A549 (cell line): ENCODE results near the gene PXK. TPM values are rescaled to one million over a fixed set of nuclear protein-coding genes. Genes with fewer than 3 reads are reported as not detected.

Source experiments
- ATAC-seq, 2 experiments: fragments of 200-7000 bp in 1 of 2; fragments of >200 bp in 1 of 2; cut with Nextera tagmentation in 1 of 2; cut with Tn5 transposase in 1 of 2; 3 replicates each; pipeline versions ENCODE4 v1.8.0 to v1.9.1; 2018 to 2020; ENCODE audit warnings: mild to moderate bottlenecking in 1 of 2, moderate library complexity in 1 of 2
- CTCF ChIA-PET: fragments of 300-600 bp; sonication (Branson Sonifier 250); formaldehyde crosslinking; extraction: SDS; loops from one replicate; lab custom pipeline; 2021; ENCODE audit warnings: antibody characterized with exemption, inconsistent platforms; lab: Yijun Ruan, JAX
- POLR2A ChIA-PET: fragments of 350-600 bp; formaldehyde crosslinking; extraction: SDS; loops from one replicate; lab custom pipeline; 2021; ENCODE audit warnings: antibody characterized with exemption, inconsistent platforms; lab: Yijun Ruan, JAX
- DNase-seq, 2 experiments: peaks; one replicate each; pipeline versions ENCODE4 v3.0.0 to v3.0.0-alpha.2; 2011 to 2016; ENCODE audit warnings: low read depth in 1 of 2, low spot score in 1 of 2
- FAIRE-seq: peaks from 2 replicates; lab custom pipeline; 2011; peaks lifted over from hg19 to GRCh38; lab: Jason Lieb, UNC
- H3K27ac ChIP-seq, 2 experiments: fragments of >200 bp; sonication (Bioruptor Twin); formaldehyde crosslinking; 3 replicates each; pipeline ENCODE4 v1.5.1; 2016 to 2017
- H3K4me1 ChIP-seq: fragments of >200 bp; sonication (Bioruptor Twin); formaldehyde crosslinking; 3 replicates; pipeline ENCODE4 v1.6.1; 2016
- H3K4me2 ChIP-seq: fragments of >200 bp; sonication (Bioruptor Twin); formaldehyde crosslinking; 3 replicates; pipeline ENCODE4 v1.6.1; 2016
- H3K4me3 ChIP-seq: fragments of >200 bp; sonication (Bioruptor Twin); formaldehyde crosslinking; 3 replicates; pipeline ENCODE4 v1.5.1; 2016
- H3K9me3 ChIP-seq: fragments of >200 bp; sonication (Bioruptor Twin); formaldehyde crosslinking; 3 replicates; pipeline ENCODE4 v1.6.1; 2016
- ATOH8 ChIP-seq: fragments of 250-450 bp; sonication (Bioruptor Pico); IDR thresholded peaks from 2 replicates; pipeline ENCODE4 v1.5.0; 2020; ENCODE audit warnings: low read depth, mild to moderate bottlenecking, moderate library complexity
- CBX2 ChIP-seq: fragments of 200-600 bp; sonication (generic); IDR thresholded peaks from 2 replicates; pipeline ENCODE4 v1.6.1; 2016; ENCODE audit warnings: low read depth, mild to moderate bottlenecking, borderline replicate concordance
- CBX8 ChIP-seq: fragments of 200-600 bp; sonication (generic); IDR thresholded peaks from 2 replicates; pipeline ENCODE4 v1.6.1; 2016
- CEBPB ChIP-seq, 2 experiments: fragments of >200 bp in 1 of 2; sonication (Bioruptor Twin) in 1 of 2; formaldehyde crosslinking in 1 of 2; IDR thresholded peaks; 2 replicates each; pipeline ENCODE4 v1.6.1; 2012 to 2016
- CTCF ChIP-seq: fragments of >200 bp; sonication (Bioruptor Twin); formaldehyde crosslinking; IDR thresholded peaks from 3 replicates; pipeline ENCODE4 v1.5.1; 2016
- EHF ChIP-seq: fragments of 250-450 bp; sonication (Bioruptor Pico); IDR thresholded peaks from 2 replicates; pipeline ENCODE4 v1.5.0; 2020; ENCODE audit warnings: mild to moderate bottlenecking
- EP300 ChIP-seq, 2 experiments: fragments of >200 bp; sonication (Bioruptor Twin); formaldehyde crosslinking; IDR thresholded peaks; 2 replicates in 1 of 2; 3 replicates in 1 of 2; pipeline ENCODE4 v1.6.1; 2016 to 2017
- ESRRA ChIP-seq: fragments of 150-350 bp; IDR thresholded peaks from 2 replicates; pipeline ENCODE4 v1.6.1; 2014; ENCODE audit warnings: mild to moderate bottlenecking, low read length, borderline replicate concordance
- JUN ChIP-seq, 2 experiments: fragments of >200 bp; sonication (Bioruptor Twin); formaldehyde crosslinking; IDR thresholded peaks; 2 replicates in 1 of 2; 3 replicates in 1 of 2; pipeline ENCODE4 v1.6.1; 2016 to 2017
- JUNB ChIP-seq: fragments of >200 bp; sonication (Bioruptor Twin); formaldehyde crosslinking; IDR thresholded peaks from 2 replicates; pipeline ENCODE4 v1.6.1; 2016
- KDM5A ChIP-seq: fragments of 200-600 bp; sonication (generic); IDR thresholded peaks from 2 replicates; pipeline ENCODE4 v1.6.1; 2016; ENCODE audit warnings: antibody characterized with exemption, mild to moderate bottlenecking
- NFE2L2 ChIP-seq: fragments of 150-350 bp; conservative IDR thresholded peaks from 2 replicates; pipeline ENCODE4 v1.6.1; 2014; ENCODE audit warnings: low read length
- NPAS2 ChIP-seq: fragments of 250-450 bp; sonication (Bioruptor Pico); IDR thresholded peaks from 2 replicates; pipeline ENCODE4 v1.8.0; 2022; ENCODE audit warnings: mild to moderate bottlenecking, moderate library complexity, borderline replicate concordance
- NR3C1 ChIP-seq: fragments of >200 bp; sonication (Bioruptor Twin); formaldehyde crosslinking; IDR thresholded peaks from 3 replicates; pipeline ENCODE4 v1.6.1; 2017
- PHF8 ChIP-seq: fragments of 200-600 bp; sonication (generic); IDR thresholded peaks from 2 replicates; pipeline ENCODE4 v1.6.1; 2016; ENCODE audit warnings: low read depth, mild to moderate bottlenecking, antibody characterized with exemption, moderate library complexity, borderline replicate concordance
- POLR2A ChIP-seq: IDR thresholded peaks from 2 replicates; pipeline ENCODE4 v1.6.1; 2012; ENCODE audit warnings: mild to moderate bottlenecking, low read length
- POLR2AphosphoS2 ChIP-seq: conservative IDR thresholded peaks from 2 replicates; pipeline ENCODE4 v1.6.1; 2012; ENCODE audit warnings: low read length, improper control_type of control experiment, inconsistent platforms
- RARB ChIP-seq: fragments of 250-450 bp; sonication (Bioruptor Pico); IDR thresholded peaks from 2 replicates; pipeline ENCODE4 v1.8.0; 2021; ENCODE audit warnings: mild to moderate bottlenecking, moderate library complexity
- SMC3 ChIP-seq: fragments of >200 bp; sonication (Bioruptor Twin); formaldehyde crosslinking; IDR thresholded peaks from 3 replicates; pipeline ENCODE4 v1.6.1; 2018; ENCODE audit warnings: inconsistent platforms
- ZFP36 ChIP-seq: fragments of 450-650 bp; IDR thresholded peaks from 2 replicates; pipeline ENCODE4 v1.6.1; 2014; ENCODE audit warnings: borderline replicate concordance; ENCODE audit not compliant: partially characterized antibody
- ZSCAN20 ChIP-seq: fragments of 250-450 bp; sonication (Bioruptor Pico); IDR thresholded peaks from 2 replicates; pipeline ENCODE4 v1.8.0; 2022; ENCODE audit warnings: mild to moderate bottlenecking, moderate library complexity
- WGBS: methylation state at CpG from one replicate; pipeline ENCODE4 v1.1.6; 2017; ENCODE audit errors: missing lambda C conversion rate; 5-methylcytosine and 5-hydroxymethylcytosine counted together
- polyA minus RNA-seq: library from RNA; depleted of rRNA, polyadenylated mRNA; stranded (reverse); fragments of >200 nt; gene quantifications from 2 replicates; pipeline ENCODE4 v1.2.3, GENCODE V29; 2011; rRNA and poly(A)+ RNA removed
- polyA plus RNA-seq, 4 experiments: library from polyadenylated mRNA; depleted of rRNA in 3 of 4; stranded (reverse); fragments of >200 nt; fragmentation: RNase III in 1 of 4; extraction: RNeasy Plus Mini Kit Qiagen cat#74134 plus additional on column Dnase treatment in 1 of 4; gene quantifications; 2 replicates in 3 of 4; 3 replicates in 1 of 4; pipeline ENCODE4 v1.2.3, GENCODE V29; 2011 to 2017
- TF ChIP-seq, protein P1 (sequence below): IDR thresholded peaks from 2 replicates; pipeline ENCODE4 v1.6.1; 2012
- TF ChIP-seq, protein P2 (sequence below): fragments of >200 bp; sonication (Bioruptor Twin); formaldehyde crosslinking; IDR thresholded peaks from 2 replicates; pipeline ENCODE4 v1.6.1; 2016
- TF ChIP-seq, protein P3 (sequence below): IDR thresholded peaks from 2 replicates; pipeline ENCODE4 v1.6.1; 2012; ENCODE audit warnings: low read depth, borderline replicate concordance
- TF ChIP-seq, protein P4 (sequence below): IDR thresholded peaks from 2 replicates; pipeline ENCODE4 v1.6.1; 2012
- TF ChIP-seq, protein P5 (sequence below): fragments of 450-650 bp; IDR thresholded peaks from 2 replicates; pipeline ENCODE4 v1.6.1; 2014; ENCODE audit warnings: antibody characterized with exemption

PXK gene
- polyA plus RNA-seq (2011; rRNA removed) (10.4 and 10.5 TPM in 2 replicates), polyA plus RNA-seq (2017; fragmentation: RNase III; extraction: RNeasy Plus Mini Kit Qiagen cat#74134 plus additional on column Dnase treatment) (4.1 to 4.6 TPM (median 4.4 TPM) in 3 replicates), polyA minus RNA-seq (6.7 and 7.7 TPM in 2 replicates)
- 3.2 and 3.8 TPM in 2 replicates for polyA plus RNA-seq (2012; cell fraction: cytosol; rRNA removed)
- polyA plus RNA-seq (2012; cell fraction: nucleus; rRNA removed), result 2.7 TPM in 2 replicates

DNA sequence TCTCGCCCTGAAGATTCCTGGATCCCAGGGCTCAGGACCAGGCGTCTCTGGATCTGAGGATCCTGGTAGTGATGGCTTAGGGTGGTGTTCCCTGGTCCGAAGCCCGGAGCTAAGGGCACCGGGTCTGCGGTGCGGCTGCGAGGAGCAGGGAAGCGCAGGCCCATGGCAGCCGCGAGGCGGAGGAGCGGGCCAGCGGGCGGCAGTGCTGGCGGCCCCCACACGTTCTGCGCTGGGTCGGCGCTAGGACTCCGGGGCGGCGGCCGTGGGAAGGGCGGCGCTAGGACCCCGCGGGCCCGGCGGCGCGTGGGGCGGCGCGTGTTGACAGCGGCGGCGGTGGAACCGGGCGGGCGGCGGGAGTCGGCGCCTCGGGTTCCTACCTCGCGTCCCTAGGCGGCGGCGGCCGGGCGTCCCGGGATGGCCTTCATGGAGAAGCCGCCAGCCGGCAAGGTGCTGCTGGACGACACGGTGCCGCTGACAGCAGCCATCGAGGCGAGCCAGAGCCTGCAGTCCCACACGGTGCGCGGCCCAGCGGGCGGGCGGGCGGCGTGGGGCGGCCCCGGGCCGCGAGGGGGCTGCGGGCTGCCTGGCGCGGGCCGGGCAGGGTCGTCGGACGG is at the start of gene PXK:
PXK (plus strand) TSS at position 318 of the 614 bp plus-strand sequence; CDS start at position 415, 97 bp downstream.
- Histone ChIP-seq H3K9me3 (no peaks in the 10 kb centered on the region), H3K4me3 (peak within 1 kb of the TSS; percentile 80), H3K4me2 (peak within 1 kb of the TSS; percentile 87), H3K4me1 (peaks cover 24% of the 10 kb centered on the region), H3K27ac (peak within 1 kb of the TSS; percentile 65 to 96)
- FAIRE-seq (no peak), ATAC-seq (peak; percentile 94), DNase-seq (peak; percentile 42 to 57)
- POLR2A ChIA-PET, result no interaction called here
- WGBS, result 0% methylated on average over 6 of the region's 79 CpGs
- CTCF ChIA-PET, result interaction anchor here (0.6 to 2.4 kb wide), 4 partner anchors 12 to 90 kb away, joined by 3 to 8 read pairs (median 4); partner anchors contain the start of genes HTD2 and RPP14
- TF ChIP-seq CBX2, result no peak
- no peak for TF ChIP-seq CEBPB (IDR thresholded peaks at IDR 0.05)
- TF ChIP-seq ZFP36, result no peak
- TF ChIP-seq ZSCAN20, result no peak
- TF ChIP-seq, protein P1, sequence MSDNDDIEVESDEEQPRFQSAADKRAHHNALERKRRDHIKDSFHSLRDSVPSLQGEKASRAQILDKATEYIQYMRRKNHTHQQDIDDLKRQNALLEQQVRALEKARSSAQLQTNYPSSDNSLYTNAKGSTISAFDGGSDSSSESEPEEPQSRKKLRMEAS, result peak; percentile 84
- TF ChIP-seq CTCF, result 0 out of 3 replicates have a peak, but pooled peaks have one; percentile 8
- TF ChIP-seq NFE2L2, result no peak
- TF ChIP-seq, protein P2, sequence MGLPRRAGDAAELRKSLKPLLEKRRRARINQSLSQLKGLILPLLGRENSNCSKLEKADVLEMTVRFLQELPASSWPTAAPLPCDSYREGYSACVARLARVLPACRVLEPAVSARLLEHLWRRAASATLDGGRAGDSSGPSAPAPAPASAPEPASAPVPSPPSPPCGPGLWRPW, result no peak
- peak in 1 of 2 experiments; percentile 69; a peak in 3 of 5 replicates for TF ChIP-seq JUN (IDR thresholded peaks at IDR 0.05)
- peak; percentile 23; the same call in 1 of the 2 replicates for TF ChIP-seq POLR2A
- TF ChIP-seq, protein P3, sequence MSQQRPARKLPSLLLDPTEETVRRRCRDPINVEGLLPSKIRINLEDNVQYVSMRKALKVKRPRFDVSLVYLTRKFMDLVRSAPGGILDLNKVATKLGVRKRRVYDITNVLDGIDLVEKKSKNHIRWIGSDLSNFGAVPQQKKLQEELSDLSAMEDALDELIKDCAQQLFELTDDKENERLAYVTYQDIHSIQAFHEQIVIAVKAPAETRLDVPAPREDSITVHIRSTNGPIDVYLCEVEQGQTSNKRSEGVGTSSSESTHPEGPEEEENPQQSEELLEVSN, result peak; percentile 20; the same call in 1 of the 2 replicates
- no peak for TF ChIP-seq NR3C1
- TF ChIP-seq, protein P4, sequence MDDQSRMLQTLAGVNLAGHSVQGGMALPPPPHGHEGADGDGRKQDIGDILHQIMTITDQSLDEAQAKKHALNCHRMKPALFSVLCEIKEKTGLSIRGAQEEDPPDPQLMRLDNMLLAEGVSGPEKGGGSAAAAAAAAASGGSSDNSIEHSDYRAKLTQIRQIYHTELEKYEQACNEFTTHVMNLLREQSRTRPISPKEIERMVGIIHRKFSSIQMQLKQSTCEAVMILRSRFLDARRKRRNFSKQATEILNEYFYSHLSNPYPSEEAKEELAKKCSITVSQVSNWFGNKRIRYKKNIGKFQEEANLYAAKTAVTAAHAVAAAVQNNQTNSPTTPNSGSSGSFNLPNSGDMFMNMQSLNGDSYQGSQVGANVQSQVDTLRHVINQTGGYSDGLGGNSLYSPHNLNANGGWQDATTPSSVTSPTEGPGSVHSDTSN, result peak; percentile 63; the same call in 1 of the 2 replicates
- TF ChIP-seq SMC3, result peak; percentile 29; the same call in 2 of the 3 replicates
- TF ChIP-seq EHF (CRISPR knock-in tag), result no peak
- TF ChIP-seq, protein P5, sequence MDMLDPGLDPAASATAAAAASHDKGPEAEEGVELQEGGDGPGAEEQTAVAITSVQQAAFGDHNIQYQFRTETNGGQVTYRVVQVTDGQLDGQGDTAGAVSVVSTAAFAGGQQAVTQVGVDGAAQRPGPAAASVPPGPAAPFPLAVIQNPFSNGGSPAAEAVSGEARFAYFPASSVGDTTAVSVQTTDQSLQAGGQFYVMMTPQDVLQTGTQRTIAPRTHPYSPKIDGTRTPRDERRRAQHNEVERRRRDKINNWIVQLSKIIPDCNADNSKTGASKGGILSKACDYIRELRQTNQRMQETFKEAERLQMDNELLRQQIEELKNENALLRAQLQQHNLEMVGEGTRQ, result no peak

DNA sequence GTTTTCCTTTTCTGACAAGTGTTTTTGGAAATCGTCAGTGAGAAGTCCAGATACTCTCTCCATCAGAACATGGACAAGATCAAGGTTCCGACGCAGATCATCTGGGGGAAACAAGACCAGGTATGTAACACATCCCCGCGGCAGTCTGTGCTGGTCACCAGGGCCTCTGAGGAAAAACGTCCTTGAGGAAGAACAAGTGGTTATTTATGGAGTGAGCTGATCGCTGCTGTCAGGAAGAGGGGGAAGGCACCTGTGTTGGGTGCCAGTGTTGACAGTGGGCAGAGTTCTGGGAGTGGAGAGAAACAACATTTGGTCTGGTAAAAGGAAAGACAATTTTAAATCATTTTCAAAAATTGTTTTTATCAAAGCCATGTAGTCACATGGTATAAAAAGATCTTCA is 47.4 kb upstream of the PXK start:
- no peak for TF ChIP-seq KDM5A
- no peak for TF ChIP-seq CBX8
- no peak for TF ChIP-seq ESRRA
- TF ChIP-seq ZFP36, result no peak
- TF ChIP-seq PHF8, result no peak
- no peak for TF ChIP-seq POLR2AphosphoS2
- TF ChIP-seq JUNB, result no peak
- TF ChIP-seq EP300 (IDR thresholded peaks at IDR 0.05), result no peak
- no peak for TF ChIP-seq ZSCAN20
- TF ChIP-seq NPAS2 (CRISPR knock-in tag), result no peak
- TF ChIP-seq RARB (CRISPR knock-in tag), result no peak
- no peak for TF ChIP-seq NR3C1
- TF ChIP-seq POLR2A, result no peak
- no peak for TF ChIP-seq ATOH8
- ATAC-seq, result no peak

More for the DNA sequence above, 47.4 kb upstream of the PXK start:
- WGBS, result 84% methylated on average over 7 of the region's 7 CpGs
- ChIA-PET POLR2A (no interaction called here), CTCF (interaction anchor here (1.2 to 1.5 kb wide), 3 partner anchors 14 to 21 kb away, joined by 3 to 6 read pairs (median 4); partner anchors contain the start of genes HTD2 and RPP14)
- Histone ChIP-seq H3K4me2 (no peak overlapping the region), H3K4me1 (no peaks in the 10 kb centered on the region), H3K4me3 (no peak overlapping the region), H3K27ac (no peak overlapping the region), H3K9me3 (no peaks in the 10 kb centered on the region)
- DNase-seq (no peak), FAIRE-seq (no peak)
